ENCODE measurements around the gene NBEA. TPM values are rescaled to one million over a fixed set of nuclear protein-coding genes. Genes with fewer than 3 reads are reported as not detected.

NBEA gene
- total RNA-seq, 4 donors from 2014 or later: 4.4 to 6.2 (median 5.5) TPM

DNA sequence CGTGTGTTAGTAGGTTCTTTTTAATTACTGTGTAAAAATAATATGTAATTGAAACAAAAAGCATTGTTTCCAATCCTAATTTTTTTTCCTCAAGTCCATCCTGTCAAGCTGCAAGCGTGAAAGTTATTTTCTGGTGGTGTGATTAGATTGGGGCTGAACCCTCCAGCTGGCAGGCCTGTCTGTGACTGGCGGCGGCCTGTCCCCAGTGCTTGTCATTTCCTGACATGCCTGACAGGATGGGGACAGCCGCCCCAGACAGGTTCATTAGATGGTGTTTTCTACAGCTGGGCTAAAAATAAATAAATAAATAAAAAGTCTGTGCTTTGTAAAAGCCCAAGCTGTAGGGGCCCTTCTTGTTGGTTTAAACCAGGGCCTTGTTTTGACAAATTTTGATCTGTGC is 588.1 kb downstream of the NBEA start:
- TF ChIP-seq, protein P1, sequence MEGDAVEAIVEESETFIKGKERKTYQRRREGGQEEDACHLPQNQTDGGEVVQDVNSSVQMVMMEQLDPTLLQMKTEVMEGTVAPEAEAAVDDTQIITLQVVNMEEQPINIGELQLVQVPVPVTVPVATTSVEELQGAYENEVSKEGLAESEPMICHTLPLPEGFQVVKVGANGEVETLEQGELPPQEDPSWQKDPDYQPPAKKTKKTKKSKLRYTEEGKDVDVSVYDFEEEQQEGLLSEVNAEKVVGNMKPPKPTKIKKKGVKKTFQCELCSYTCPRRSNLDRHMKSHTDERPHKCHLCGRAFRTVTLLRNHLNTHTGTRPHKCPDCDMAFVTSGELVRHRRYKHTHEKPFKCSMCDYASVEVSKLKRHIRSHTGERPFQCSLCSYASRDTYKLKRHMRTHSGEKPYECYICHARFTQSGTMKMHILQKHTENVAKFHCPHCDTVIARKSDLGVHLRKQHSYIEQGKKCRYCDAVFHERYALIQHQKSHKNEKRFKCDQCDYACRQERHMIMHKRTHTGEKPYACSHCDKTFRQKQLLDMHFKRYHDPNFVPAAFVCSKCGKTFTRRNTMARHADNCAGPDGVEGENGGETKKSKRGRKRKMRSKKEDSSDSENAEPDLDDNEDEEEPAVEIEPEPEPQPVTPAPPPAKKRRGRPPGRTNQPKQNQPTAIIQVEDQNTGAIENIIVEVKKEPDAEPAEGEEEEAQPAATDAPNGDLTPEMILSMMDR (IDR thresholded peaks at IDR 0.05; ENCODE audit: low read depth): no peak

GRCh38 chr13:35530581-35530980 is 588.5 kb downstream of the NBEA start:
- TF ChIP-seq, protein P1 (IDR thresholded peaks at IDR 0.05; ENCODE audit: low read depth): no peak

GRCh38 chr13:35531526-35531925 is 589.5 kb downstream of the NBEA start:
- TF ChIP-seq, protein P1 (IDR thresholded peaks at IDR 0.05; ENCODE audit: low read depth): no peak

DNA sequence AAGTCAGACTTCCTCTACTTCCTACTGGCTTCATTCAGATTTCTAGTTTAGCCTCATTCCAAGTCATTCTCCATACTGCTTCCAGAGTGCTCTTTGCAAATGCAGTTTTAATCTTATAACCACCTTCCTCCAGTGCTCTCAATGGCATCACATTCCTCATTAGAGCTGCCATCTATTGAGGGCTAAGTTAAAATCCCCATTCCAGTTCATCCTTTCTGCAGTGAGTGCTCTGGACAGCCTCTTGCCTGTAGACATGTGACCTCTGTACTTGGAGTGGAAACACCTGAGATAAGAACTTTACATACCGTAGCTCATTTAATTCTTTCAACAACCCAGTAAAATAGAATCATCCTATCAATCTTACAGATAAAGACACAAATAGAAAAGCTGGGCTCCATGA is 592.3 kb downstream of the NBEA start:
- TF ChIP-seq, protein P1 (IDR thresholded peaks at IDR 0.05; ENCODE audit: low read depth): no peak

- TF ChIP-seq, protein P1 (IDR thresholded peaks at IDR 0.05; ENCODE audit: low read depth): no peak
Measured at GRCh38 chr13:35548790-35549189, 606.7 kb downstream of the NBEA start.

GRCh38 chr13:35549481-35549880 is 607.4 kb downstream of the NBEA start:
- TF ChIP-seq, protein P1 (IDR thresholded peaks at IDR 0.05; ENCODE audit: low read depth): no peak

- TF ChIP-seq, protein P1 (IDR thresholded peaks at IDR 0.05; ENCODE audit: low read depth): no peak
Measured at GRCh38 chr13:35552172-35552844, 610.2 kb downstream of the NBEA start.
